SKM-1 treated with dmso at 0.1 percent for 144 hours (cell line): ENCODE data around the gene LCN1.
"Not testable (repeated sequence)": the region's sequence is repeated elsewhere in the genome, so short reads cannot be mapped to it uniquely, and the experiment has no call there.

Experiments used
- DNase-seq: peaks from one replicate; lab custom pipeline; 2025; ENCODE audit not compliant: unreplicated experiment; lab: John Stamatoyannopoulos, UW

LCN1 gene

GRCh38 chr9:135504262-135505243 is 16.7 kb upstream of the LCN1 start:
- DNase-seq, result peak; percentile 38

GRCh38 chr9:135505406-135506187 is 15.6 kb upstream of the LCN1 start:
- no peak for DNase-seq

DNA sequence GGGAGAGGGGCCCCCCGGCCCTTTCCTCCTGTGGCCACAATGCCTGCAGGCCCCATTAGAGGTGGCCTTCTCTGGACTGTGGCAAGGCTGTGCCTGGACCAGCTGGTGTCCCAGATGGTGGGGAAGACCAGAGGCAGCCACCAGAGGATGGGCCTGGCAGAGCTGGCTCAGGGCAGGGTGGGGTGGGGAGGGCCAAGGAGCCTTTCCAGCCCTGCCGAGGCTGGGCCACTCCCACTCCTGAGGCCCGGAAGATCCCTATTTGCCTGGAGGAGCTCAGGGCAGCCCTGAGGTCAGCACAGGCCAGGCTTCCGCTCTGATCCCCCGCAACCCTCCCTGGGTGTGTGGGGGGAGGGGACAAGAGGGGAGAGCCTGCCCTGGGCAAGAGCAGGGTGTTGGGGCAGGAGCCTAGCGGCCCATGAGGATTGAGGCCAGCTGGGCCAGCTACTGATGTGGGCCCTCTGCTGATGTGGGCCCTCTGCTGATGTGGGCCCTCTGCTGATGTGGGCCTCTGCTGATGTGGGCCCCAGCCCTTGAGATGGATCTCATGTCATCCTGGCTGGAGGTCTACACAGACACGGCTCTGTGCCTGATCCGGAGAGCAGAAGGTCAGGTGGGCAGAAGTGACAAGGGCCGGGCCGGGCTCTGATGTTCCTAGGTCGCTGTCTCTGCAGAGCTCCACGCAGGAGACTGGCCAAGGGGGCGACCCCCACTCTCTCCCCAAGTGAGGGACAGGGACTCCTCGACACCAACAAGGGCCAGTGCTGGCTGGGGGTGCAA is 14.7 kb upstream of the LCN1 start:
- DNase-seq, result no peak

- DNase-seq, result no peak
Observed at GRCh38 chr9:135507104-135508035, 13.9 kb upstream of the LCN1 start.

DNA sequence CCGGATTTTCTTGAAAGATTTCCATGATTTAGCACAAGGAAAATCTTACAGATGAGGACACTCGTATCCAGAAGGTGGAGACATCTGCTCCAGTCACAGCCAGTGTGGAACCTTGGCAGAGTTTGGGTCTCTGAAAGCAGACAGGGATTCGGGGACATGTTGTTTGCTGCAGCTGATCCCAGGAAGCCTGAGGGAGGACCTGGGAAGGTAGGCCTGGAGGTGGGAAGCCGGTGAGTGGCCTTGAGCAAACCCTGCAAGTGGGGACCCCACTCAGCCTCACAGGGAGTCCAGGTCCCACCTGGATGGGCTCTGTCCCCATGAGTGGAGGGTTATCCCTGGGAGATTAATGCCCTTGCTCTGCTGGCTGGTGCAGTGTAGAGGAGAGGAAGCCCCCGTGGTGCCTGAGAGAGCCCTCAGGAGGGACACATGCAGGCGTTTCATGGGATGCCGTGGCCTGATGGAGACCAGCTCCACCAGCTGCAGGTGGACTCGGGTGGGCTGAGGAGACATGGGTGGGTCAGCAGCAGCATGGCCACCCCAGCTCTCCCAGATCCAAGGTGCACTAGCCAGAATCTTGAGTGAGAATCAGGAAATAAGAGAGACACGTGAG is 12.9 kb upstream of the LCN1 start:
- DNase-seq, result no peak

DNA sequence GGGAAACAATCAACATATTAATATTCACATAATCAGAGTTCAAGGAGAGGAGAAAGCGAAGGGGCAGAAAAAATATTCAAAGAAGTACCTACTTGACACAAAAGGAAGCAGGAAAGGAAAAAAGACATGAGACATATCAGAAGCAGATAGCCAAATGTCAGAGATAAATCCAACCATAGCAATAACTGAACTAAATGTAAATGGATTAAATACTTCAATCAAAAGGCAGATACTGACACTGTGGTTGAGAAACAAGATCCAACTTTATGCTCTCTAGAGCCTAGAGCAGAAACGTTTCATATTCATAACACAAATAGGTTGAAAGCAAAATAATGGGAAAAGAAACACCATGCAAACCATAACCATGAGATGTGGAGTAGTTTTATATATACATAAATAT is 11.8 kb upstream of the LCN1 start:
- DNase-seq, result no peak

GRCh38 chr9:135512241-135512603 is 9.0 kb upstream of the LCN1 start:
- DNase-seq, result no peak

DNA sequence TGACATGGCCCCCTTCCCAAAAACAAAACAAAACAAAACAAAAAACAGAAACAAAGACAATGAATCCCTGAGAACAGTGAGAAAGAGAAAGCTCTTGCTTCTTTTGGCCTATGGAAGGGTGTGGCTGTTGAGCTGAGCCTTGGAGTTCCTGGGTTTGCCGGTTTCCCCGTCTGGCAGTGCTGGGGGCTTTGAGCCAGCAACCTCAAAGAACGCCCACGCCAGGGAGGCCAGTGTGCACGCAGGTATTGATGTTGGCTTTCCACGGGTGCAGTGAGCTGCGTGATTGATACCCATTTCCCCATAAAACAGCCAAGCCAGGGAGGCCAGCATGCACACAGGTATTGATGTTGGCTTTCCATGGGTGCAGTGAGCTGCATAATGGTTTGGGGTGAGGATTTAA is 8.3 kb upstream of the LCN1 start:
- no peak for DNase-seq

DNA sequence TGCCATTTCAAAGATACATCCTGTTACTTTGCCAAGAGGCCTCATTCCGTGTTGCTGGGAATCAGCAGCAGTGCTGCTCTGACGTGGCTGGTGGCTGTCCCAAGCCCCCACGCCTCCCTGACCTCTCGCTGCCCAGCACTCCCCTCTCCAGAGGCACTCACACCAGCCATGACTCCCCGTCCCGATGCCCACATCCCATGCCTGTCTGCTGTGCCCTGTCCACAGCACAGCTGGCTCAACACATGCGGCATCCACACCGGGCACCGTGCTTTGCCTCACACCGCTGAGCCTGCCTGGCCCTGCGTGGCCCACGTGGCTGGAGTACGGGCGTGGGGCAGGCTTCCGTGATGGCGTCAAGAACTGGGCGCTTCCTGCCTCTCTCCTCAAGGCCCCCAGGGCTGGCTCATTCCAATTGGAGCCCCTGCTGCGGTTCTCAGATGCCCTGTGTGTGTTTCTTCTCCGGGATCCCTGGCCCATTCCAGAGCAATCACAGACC is 7.8 kb upstream of the LCN1 start:
- DNase-seq, result no peak

GRCh38 chr9:135513906-135514305 is 7.3 kb upstream of the LCN1 start:
- DNase-seq, result not testable (repeated sequence)

GRCh38 chr9:135514342-135515082 is 6.7 kb upstream of the LCN1 start:
- DNase-seq, result no peak

DNA sequence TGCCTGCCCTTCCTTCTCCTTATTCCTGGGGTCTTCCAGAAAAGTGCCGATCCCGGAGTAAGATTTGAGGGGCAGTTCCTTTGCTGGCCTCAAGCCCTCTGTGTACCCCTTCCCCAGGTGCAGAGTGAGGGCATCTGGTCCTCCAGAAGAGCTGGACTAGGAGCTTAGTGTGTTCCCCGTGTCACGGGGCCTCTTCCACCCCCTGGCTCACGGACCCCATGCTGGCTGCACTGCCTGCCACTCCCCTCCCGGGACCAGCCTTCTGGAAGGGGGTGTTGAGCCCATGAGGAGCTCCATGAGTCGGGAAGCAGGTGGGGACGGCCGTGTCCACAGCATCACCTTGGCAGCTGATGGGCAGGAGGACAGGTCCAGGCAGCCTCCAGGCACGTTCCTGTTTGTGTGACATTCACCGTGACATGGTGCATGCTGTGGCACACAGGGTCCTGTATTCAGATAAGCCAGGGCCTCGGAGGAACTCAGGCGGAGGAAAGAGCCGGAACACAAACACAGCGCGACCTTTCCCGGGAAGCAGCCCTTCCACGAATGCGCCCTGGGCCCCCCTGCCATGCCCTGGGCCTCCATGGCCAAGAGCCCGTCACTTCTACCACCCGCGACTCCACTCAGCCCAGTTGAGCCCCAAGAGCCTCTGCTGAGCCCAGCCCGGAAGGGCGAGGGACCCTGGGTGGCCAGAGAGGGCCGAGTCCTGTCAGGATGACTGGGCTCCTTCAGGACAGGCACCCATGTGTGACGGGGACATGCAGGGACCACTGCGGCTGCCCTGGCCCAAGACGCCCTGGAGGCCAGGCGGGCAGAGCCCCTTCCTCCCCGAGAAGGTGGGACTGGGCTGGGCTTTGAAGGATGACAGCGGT is 5.9 kb upstream of the LCN1 start:
- no peak for DNase-seq

- DNase-seq, result no peak
Observed at GRCh38 chr9:135516132-135516860, 4.9 kb upstream of the LCN1 start.

DNA sequence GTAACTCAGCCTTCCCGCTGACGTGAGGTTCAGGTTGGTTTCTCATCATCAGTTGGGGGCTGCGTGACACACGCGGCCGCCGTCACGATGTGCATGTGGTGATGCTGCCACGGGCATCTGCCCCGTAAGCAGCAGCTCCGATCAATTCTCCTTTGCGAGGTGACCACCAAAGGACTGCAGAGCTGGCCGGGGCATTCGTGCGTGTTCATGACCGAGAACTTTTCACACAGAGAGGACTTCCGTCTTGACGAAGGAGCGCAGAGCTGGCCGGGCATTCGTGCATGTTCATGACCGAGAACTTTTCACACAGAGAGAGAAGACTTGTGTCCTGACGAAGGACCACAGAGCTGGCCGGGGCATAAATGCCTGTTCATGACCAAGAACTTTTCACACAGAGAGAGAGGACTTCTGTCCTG is 3.8 kb upstream of the LCN1 start:
- DNase-seq, result no peak

- DNase-seq, result no peak
Observed at GRCh38 chr9:135519179-135519971, 1.9 kb upstream of the LCN1 start.

GRCh38 chr9:135521608-135522095 is 412 bp downstream of the LCN1 start:
- DNase-seq, result no peak
